Measurements from ENCODE around the gene ZDHHC8.

ZDHHC8 gene

GRCh38 chr22:20131597-20131858, at the start of gene ZDHHC8:
TSS of gene ZDHHC8 (plus strand) at chr22:20131804. CDS start at chr22:20131948, 144 bp downstream.
- peak; percentile 44 for DNase-seq

GRCh38 chr22:20083157-20083890, 48.3 kb upstream of the ZDHHC8 start:
- no peak for DNase-seq

- no peak for DNase-seq
Observed at GRCh38 chr22:20083891-20084546, 47.6 kb upstream of the ZDHHC8 start.

- DNase-seq, result no peak
Observed at GRCh38 chr22:20084547-20085413, 46.8 kb upstream of the ZDHHC8 start.

- no peak for DNase-seq
Observed at GRCh38 chr22:20085651-20086050, 46.0 kb upstream of the ZDHHC8 start.

GRCh38 chr22:20086101-20086599, 45.5 kb upstream of the ZDHHC8 start:
- no peak for DNase-seq

- DNase-seq, result no peak
Observed at GRCh38 chr22:20086763-20087162, 44.8 kb upstream of the ZDHHC8 start.

- no peak for DNase-seq
Observed at GRCh38 chr22:20087319-20088262, 44.0 kb upstream of the ZDHHC8 start.

- DNase-seq, result no peak
Observed at GRCh38 chr22:20088263-20088648, 43.3 kb upstream of the ZDHHC8 start.

- DNase-seq, result no peak
Observed at GRCh38 chr22:20089226-20089976, 42.2 kb upstream of the ZDHHC8 start.

GRCh38 chr22:20089977-20090729, 41.5 kb upstream of the ZDHHC8 start:
- DNase-seq, result no peak

- no peak for DNase-seq
Observed at GRCh38 chr22:20090730-20091240, 40.8 kb upstream of the ZDHHC8 start.

- no peak for DNase-seq
Observed at GRCh38 chr22:20091690-20092476, 39.7 kb upstream of the ZDHHC8 start.

GRCh38 chr22:20092477-20092854, 39.1 kb upstream of the ZDHHC8 start:
- no peak for DNase-seq

GRCh38 chr22:20093418-20094196, 38.0 kb upstream of the ZDHHC8 start:
- DNase-seq, result no peak

- no peak for DNase-seq
Observed at GRCh38 chr22:20094197-20094807, 37.3 kb upstream of the ZDHHC8 start.

GRCh38 chr22:20095521-20095920, 36.1 kb upstream of the ZDHHC8 start:
- peak; percentile 44 for DNase-seq

- no peak for DNase-seq
Observed at GRCh38 chr22:20096574-20097420, 34.8 kb upstream of the ZDHHC8 start.

All from stimulated activated CD4-positive, alpha-beta T cell treated with anti-CD3 and anti-CD28 coated beads, Interleukin-4, amount 100 ng/mL, for 24 hours (primary cell).